ENCODE results near the gene CKAP5.

GRCh38 chr11:46827995-46828394, 18.1 kb downstream of the CKAP5 start:
- TF ChIP-seq CTCF (conservative IDR thresholded peaks at IDR 0.05; ENCODE audit: low read depth, low read length) (no peak), EZH2 (IDR thresholded peaks at IDR 0.05; ENCODE audit: borderline replicate concordance, low read depth, low read length, poor library complexity, severe bottlenecking) (no peak)
